ENCODE results near the gene ETV7.
"Not testable (repeated sequence)": the region's sequence is repeated elsewhere in the genome, so short reads cannot be mapped to it uniquely, and the experiment has no call there.

Gene ETV7

DNA sequence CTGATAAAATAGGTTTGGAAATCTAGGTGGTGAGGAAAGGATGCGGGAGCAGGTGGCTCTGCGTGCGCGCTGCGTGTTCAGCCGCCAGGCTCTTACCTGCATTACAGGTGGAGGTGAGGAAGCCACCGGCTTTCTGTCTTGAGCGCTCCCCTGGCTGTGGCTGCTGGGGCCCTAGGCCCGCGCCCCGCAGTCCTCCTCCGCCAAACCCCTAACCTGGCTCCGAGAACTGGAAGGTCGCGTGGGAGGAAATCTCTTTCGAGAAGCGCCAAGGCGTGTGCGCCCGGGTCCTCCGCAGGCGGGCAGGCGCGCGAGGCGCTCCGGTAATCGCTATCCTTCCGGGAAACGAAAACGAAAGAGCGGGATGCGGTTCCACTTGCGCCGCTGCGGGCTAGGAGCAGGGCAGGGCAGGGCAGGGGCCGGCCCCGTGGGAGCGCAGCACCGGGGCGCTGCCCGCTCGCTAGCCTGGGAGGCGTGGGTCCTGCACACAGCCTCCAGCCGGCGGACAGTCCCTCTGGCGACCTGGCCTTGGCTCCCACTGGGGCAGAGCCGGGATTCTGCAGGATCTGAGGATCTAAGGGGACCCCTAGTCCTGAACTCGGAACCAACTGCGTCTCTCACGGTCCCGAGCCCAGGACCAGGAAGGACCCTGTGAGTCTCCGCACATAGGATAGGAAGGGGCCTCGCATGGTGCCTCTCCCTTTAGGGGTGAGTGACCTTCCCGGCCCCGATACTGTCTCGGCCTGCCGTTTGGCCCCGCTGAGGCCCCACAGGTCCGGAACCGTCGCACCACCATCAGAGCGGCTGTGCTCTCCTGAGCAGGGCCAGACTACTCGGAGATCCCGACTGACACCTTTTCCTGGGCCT, at the start of gene ETV7:
ETV7 (minus strand) TSS at position 230 of the 864 bp plus-strand sequence; CDS start at position 102, 128 bp downstream.
- peak; percentile 23 to 28 for DNase-seq (ENCODE audit: low read depth in 2 of 2)

DNA sequence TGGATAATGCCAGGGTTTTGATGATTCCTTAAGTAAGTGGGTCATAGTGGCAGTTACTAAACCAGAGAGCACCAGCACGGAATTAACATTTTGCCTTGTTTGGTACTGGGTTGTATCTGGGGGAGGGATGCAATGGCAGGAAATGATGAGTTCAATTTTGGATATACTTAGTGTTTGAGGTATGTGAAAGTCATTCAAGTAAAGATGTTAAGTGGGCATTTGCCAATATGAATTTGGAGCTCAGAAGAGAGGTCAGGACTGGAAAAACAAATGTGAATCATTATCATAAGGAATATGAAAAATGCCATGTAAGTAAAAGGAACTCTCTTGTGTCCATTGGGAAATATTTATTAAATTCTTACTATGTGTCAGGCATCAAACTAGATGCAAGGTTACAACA, 49.0 kb upstream of the ETV7 start:
- DNase-seq (ENCODE audit: low read depth in 2 of 2) = no peak

DNA sequence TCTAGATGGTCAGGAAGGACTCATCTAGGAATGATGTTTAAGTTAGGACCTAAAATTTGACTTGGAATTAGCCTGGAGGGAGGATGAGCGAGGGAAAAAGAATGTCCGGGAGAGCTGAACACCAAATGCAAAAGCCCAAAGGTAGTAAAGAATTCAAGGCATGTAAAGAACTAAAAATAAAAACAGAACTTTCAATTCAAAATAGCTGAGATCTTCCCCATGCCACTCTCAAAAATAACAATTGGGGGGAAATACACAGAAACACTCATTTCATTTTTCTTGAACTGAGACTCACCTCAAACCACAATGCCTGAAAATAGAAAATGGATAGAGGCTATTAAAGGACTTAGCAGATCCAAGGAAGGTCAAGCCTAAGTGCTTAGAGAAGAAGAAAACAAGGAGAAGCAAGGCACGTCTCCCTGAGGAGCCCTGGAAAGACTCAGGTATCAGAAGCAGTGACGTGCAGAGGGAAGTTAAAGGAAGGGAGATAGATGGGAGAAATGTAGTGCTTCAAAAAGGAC, 44.7 kb upstream of the ETV7 start:
- no peak for DNase-seq (ENCODE audit: low read depth in 2 of 2)

- no peak for DNase-seq (ENCODE audit: low read depth in 2 of 2)
Observed at GRCh38 chr6:36431197-36431596, 43.7 kb upstream of the ETV7 start.

DNA sequence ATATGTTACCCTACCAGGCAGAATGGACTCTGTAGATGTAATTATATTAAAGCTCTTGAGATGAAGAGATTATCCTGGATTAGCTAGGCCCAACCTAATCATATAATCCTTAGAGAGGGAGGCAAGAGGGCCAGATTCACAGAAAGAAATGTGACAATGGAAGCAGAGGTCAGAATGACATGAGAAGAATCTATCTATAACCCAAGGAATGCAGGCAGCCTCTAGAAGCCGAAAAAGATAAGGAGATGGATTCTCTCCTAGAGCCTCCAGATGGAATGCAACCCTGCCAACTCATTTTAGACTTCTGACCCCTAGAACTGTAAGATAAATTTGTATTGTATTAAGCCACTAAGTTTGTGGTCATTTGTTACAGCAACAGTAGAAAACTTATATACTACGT, 42.9 kb upstream of the ETV7 start:
- DNase-seq (ENCODE audit: low read depth in 2 of 2) = no peak

DNA sequence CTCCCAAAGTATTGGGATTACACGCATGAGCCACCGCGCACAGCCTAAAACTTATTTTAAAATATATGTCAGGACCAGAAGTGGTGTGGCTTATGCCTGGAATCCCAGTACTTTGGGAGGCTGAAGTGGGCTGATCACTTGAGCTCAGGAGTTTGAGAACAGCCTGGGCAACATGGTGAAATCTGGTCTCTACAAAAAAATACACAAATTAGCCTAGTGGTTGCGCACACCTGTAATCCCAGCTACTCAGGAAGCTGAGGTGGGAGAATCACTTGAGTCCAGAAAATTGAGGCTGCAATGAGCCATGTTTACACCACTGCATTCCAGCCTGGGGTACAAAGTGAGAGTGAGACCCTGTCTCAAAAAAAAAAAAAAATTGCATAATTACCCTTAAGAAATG, 41.4 kb upstream of the ETV7 start:
- DNase-seq (ENCODE audit: low read depth in 2 of 2) = no peak

DNA sequence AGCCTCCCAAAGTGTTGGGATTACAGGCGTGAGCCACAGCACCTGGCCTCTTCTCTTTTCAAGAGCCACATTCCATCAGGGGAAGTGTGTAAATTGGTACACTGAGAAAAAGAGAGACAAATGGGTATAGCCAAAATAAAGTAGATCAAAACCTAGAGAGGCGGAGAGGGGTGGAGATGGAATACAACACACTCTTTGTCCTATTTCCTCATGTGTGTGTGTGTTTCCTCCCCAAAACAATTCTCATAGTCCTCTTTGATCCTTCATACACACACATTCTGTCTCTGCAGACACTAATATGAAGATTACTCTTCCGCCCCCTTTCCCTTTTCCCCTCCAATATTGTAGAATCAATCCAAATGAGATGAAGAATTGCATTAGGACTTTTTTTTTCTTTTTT, 39.2 kb upstream of the ETV7 start:
- DNase-seq (ENCODE audit: low read depth in 2 of 2) = no peak

DNA sequence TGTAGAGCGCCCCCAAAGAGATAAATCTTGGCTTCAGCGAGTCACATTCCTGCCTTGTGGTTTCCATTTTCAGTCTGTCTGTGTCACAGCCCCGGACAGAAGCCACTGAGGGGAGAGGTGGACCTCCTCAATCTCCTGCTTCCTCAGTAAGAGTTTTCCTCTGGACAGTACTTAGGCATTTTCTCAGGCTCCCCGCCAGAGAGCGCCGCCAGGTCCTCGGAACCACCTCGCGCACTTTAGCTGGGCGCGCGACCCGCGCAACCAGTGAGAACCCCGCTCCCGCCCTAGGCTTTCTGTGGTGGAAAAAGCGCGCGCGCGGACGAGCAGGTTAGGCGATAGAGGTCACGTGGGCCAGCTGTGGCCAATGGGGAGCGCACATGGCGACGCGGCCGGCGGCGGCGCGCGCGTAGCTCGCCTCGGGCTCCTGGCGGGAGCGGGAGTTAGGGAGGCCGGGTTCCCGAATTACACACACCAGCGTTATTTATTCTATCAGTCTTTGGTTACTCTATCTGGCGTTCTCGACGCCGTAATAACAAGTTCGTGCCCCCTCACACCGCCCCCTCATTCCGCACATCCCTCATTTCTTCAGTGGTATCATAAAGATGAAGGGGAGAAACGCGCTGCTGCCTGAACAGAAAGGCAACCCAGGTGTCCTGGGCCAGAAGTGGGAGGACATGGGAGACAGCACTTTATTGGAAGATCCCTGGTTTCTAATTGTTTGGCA, 35.8 kb upstream of the ETV7 start:
- peak; percentile 96 to 99 for DNase-seq (ENCODE audit: low read depth in 2 of 2)

DNA sequence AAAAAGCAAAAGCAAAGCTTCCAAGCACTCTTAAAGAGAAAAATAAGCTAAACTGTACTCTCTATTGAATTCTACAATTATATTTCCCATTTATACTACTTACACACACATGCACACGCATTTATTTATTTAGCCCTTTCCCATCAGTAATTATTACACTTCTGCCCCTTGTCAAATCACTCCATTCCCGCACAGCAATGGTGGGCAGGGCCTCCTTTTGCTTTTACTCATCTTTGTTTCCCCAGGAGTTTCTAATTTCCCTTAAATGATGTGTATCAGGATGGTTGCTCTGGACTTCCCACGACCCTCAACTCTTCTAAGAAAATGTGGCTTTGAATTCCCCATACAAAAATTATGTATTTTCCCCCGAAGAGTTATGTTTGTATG, 35.2 kb upstream of the ETV7 start:
- DNase-seq (ENCODE audit: low read depth in 2 of 2) = no peak

DNA sequence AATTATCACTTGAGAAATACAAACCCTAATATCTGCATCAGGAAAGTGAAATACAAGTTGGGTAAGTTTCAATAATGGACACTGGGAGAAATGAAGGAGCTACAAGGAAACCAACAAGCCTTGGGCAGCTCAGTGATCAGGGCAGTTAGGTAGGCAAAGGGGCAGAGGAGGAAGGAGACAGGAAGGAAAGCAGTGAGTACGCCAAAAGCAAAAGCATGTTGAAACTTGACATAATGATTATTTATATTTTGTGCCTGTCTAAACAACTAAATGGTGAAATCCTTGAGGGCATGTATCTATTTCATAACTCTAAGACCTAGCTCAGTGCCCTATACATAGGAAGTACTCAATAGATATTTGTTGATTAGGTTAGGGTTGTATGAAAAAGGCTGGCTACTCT, 31.8 kb upstream of the ETV7 start:
- DNase-seq (ENCODE audit: low read depth in 2 of 2) = no peak

- no peak for DNase-seq (ENCODE audit: low read depth in 2 of 2)
Observed at GRCh38 chr6:36418558-36418957, 31.1 kb upstream of the ETV7 start.

GRCh38 chr6:36414481-36414880, 27.0 kb upstream of the ETV7 start:
- no peak for DNase-seq (ENCODE audit: low read depth in 2 of 2)

GRCh38 chr6:36413489-36414480, 26.3 kb upstream of the ETV7 start:
- DNase-seq (ENCODE audit: low read depth in 2 of 2) = no peak

DNA sequence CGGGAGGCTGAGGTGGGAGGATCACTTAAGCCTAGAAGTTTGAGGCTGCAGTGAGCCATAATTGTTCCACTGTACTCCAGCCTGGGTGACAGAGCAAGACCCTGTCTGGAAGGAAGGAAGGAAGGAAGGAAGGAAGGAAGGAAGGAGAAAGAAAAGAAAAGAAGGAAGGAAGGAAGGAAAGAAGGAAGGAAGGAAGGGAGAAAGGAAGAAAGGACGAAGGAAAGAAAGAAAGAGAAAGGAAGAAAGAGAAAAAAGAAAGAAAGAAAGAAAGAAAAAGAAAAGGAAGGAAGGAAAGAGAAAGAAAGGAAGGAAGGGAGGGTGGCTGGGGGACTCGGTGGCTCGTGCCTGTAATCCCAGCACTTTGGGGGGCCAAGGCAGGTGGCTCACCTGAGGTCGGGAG, 22.2 kb upstream of the ETV7 start:
- not testable (repeated sequence) for DNase-seq (ENCODE audit: low read depth in 2 of 2)

DNA sequence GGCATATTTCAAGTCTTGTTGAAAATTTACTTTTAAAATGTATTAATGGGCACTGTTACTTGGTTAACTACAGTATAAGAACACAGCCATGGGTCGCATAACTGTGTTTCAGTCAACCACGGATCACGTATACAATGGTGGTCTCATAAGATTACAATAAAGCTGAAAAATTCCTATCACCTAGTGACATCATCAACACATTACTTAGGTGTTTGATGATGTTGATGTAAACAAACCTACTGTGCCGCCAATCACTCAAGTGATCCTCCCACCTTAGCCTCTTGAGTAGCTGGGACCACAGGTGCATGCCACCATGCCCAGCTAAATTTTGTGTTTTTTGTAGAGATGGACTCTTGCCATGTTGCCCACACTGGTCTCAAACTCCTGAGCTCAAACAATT, 16.7 kb upstream of the ETV7 start:
- DNase-seq (ENCODE audit: low read depth in 2 of 2) = no peak

- no peak for DNase-seq (ENCODE audit: low read depth in 2 of 2)
Observed at GRCh38 chr6:36402481-36402880, 15.0 kb upstream of the ETV7 start.

DNA sequence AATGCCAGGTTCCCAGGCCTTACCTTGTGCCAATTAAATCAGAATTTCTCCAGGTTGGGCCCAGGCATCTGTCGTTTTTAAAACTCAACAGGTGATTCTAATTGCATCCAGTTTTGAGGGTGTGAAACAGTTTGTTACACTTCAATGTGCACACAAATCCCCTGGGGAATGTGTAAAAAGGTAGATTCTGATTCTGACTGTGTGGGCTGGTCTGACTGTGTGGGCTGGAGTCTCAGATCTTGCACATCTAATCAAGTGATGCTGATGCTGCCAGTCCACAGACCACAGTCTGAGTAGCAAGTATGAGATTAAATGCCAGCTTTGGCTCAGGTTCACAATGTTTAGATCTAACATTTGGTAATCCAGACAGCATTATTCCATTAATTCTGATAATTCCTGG, 12.5 kb upstream of the ETV7 start:
- DNase-seq (ENCODE audit: low read depth in 2 of 2) = no peak

DNA sequence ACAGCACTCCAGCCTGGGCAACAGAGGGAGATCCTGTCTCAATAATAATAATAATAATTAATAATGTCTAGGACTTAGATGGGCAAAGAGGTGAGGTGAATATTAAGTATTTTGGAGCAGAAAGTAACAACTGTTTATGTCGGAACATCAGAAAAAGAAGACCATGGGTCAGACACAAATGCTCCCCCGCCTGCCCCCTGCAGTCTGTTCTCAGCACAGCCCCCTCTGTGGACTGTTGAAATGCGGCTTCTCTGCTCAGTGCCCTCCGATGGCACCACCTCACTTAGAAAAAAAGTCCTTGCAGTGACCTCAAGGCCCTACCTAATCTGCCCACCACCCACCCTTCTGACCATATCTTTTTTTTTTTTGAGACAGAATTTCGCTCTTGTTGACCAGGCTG, 5.2 kb upstream of the ETV7 start:
- DNase-seq (ENCODE audit: low read depth in 2 of 2) = no peak

- DNase-seq (ENCODE audit: low read depth in 2 of 2) = no peak
Observed at GRCh38 chr6:36389353-36389752, 1.9 kb upstream of the ETV7 start.

DNA sequence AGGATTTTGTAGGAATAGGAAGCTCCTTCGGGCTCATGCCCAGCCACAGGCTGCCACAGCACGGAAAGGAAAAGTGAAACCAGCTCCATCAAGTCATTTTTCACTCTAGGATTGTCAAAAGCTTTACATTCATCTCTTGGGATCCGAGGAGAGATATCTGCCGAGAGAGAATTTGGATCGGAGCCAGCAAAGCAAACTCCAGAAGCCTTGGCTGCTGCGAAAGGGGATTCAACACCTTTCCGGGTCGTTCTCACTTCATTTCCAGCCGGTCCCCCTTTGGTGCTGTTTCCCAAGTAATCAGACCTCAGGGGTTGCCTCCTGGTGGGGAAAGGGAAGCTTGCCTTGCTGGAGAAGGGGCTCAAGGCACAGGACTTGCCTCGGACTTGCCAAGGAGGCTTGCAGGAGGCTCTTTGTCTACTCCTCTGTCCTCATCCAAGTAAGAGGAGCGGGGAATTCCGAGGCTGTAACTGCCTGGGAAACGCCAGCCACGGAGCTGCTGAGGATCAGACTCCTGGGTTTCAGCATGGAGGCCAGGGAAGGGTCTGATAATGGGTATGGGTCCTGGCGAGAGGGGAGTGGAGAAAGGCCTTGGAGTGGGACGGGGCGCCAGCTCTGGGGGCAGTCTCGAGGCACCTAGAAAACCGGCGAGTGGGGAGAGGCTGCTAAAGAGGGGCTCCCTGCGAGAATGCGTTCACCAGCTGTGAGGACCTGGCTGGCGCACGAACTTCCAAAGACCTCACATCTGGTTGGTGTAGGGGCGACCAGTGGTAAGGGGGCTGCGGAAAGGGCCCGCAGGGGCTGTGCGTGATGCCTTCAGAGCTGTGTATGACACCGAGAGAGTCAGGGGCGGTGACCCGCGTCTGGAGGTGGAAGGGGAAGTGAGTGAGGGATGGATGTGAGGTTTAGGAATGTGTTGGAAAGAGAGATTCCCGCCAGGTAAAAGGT, 702 bp downstream of the ETV7 start:
- no peak for DNase-seq (ENCODE audit: low read depth in 2 of 2)

DNA sequence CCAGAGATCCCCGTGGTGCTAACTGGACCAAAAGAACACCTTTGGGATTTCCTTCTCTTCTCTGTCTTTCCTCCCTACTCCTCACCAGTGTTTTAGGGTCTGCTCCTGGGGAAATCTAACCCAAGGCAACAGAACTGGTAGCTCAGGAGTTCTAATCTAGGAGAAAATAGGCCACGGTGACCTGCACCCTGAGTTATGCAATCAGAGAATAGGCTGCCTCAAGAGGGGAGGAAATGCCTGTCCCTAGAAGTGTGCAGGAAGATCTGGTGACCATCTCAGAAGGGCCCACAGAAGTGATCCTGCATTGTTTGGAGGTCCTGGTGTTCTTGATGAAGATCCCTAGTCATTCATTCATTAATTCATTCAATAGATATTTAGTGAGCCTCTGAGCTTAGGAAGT, 3.4 kb downstream of the ETV7 start:
- DNase-seq (ENCODE audit: low read depth in 2 of 2) = no peak

Measured in stimulated activated CD4-positive, alpha-beta T cell treated with anti-CD3 and anti-CD28 coated beads, Interleukin-4, amount 100 ng/mL, for 48 hours (primary cell).